Activated T-helper 2 cell treated with anti-CD3 and anti-CD28 coated beads, Interferon-gamma antibody, Interleukin-2, Interleukin-4, amounts not matched to agents 10 μg/mL and 5 μg/mL and 100 μg/mL, durations not matched to agents 14 hours and 24 hours and 36 hours (primary cell): ENCODE results near the gene ASB10. TPM values are rescaled to one million over a fixed set of nuclear protein-coding genes. Genes with fewer than 3 reads are reported as not detected.

ENCODE experiments used
- DNase-seq: peaks from one replicate; pipeline ENCODE4 v3.0.0; 2021; ENCODE audit warnings: low spot score
- H3K27ac Mint-ChIP-seq: one replicate; pipeline ENCODE4 v1.8.0; 2021; ENCODE audit warnings: mixed read lengths
- H3K27me3 Mint-ChIP-seq: one replicate; pipeline ENCODE4 v1.8.0; 2021; ENCODE audit warnings: low read depth, mixed read lengths
- H3K36me3 Mint-ChIP-seq: one replicate; pipeline ENCODE4 v1.8.0; 2021; ENCODE audit warnings: low read depth, mixed read lengths
- H3K4me1 Mint-ChIP-seq: one replicate; pipeline ENCODE4 v1.8.0; 2021; ENCODE audit warnings: low read depth, mixed read lengths
- H3K4me3 Mint-ChIP-seq: one replicate; pipeline ENCODE4 v1.8.0; 2021; ENCODE audit warnings: low read depth, mild to moderate bottlenecking, moderate library complexity, mixed read lengths
- H3K9me3 Mint-ChIP-seq: one replicate; pipeline ENCODE4 v1.8.0; 2021; ENCODE audit warnings: mixed read lengths
- intact Hi-C: fragments of 100-400 bp; cut with micrococcal nuclease; formaldehyde crosslinking; loops from one replicate; pipeline ENCODE4 v1.15.1; 2023
- total RNA-seq: library from RNA; stranded (reverse); gene quantifications from 2 replicates; pipeline ENCODE4 v1.2.3, GENCODE V29; 2022

Gene ASB10
- total RNA-seq, 1 donor from 2014 or later: not detected

DNA sequence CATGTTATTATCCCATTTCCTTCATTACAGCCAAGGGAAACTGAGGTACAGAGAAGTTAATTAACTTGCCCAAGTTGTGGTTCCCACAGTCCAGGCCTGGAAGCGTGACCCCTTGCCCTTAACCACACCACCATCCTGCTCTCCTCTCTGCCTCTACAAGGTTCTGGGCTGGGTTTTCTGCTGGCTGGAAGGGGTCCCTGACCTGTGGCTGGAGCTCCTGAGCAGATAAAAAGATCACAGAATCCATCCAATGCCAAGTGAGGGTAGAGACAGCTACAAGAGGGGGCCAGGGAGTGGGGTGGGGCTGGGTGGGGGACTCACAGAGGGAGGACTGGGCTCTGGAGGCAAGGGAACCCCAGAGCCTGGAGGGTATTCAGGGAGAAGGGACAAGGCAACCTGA lies 9.7 kb downstream of the ASB10 start:
- H3K27ac Mint-ChIP-seq: no peak overlapping the region
- no peaks in the 10 kb centered on the region for H3K9me3 Mint-ChIP-seq
- H3K4me1 Mint-ChIP-seq: peaks cover 1% of the 10 kb centered on the region
- H3K27me3 Mint-ChIP-seq: peaks cover 16% of the 10 kb centered on the region
- no peak overlapping the region for H3K4me3 Mint-ChIP-seq
- intact Hi-C loops: no loop called here
- DNase-seq: no peak
- no peaks in the 10 kb centered on the region for H3K36me3 Mint-ChIP-seq

GRCh38 chr7:151176401-151176800 lies 10.6 kb downstream of the ASB10 start:
- DNase-seq: no peak
- intact Hi-C loops: no loop called here
- no peak overlapping the region for H3K27ac Mint-ChIP-seq
- no peaks in the 10 kb centered on the region for H3K9me3 Mint-ChIP-seq
- H3K4me3 Mint-ChIP-seq: no peak overlapping the region
- H3K27me3 Mint-ChIP-seq: peaks cover 24% of the 10 kb centered on the region
- H3K4me1 Mint-ChIP-seq: peaks cover 4% of the 10 kb centered on the region
- H3K36me3 Mint-ChIP-seq: no peaks in the 10 kb centered on the region

GRCh38 chr7:151175793-151176311 lies 11.2 kb downstream of the ASB10 start:
- no peaks in the 10 kb centered on the region for H3K36me3 Mint-ChIP-seq

DNA sequence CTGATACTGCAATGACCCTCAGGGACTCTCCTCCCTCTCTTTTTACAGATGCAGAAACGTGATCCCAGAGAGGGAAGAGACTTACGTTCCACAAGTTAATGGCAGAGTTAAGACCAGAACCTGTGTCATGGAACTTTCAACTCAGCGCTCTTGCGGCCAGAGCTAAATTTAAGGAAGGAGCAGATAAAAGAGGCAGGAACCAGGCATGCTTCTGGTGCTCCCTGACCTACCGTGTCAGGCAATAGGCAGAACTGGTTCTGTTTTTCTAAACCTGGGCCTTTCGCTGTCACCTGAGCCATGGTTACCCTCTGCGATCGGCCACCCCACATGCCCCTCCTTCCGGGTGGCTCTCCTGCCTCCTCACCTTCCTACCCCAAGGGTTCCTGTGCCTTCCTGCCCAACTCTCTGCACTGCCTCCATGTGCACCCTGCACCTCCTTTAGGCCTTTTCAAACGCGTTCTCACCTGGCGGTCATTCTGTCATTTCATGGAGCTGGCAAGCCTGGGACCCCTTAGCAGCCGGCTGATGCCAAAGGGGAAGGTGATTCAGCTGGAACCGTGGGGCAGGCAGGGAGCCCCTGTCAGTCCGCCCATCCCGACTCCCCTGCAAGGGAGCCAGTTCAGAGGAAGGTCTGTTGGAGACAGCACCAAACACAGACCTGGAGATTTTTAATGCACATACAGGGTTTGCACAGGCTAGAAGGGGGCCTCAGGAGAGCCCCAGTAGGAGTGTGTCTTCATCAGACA lies 11.8 kb downstream of the ASB10 start:
- peaks cover 4% of the 10 kb centered on the region for H3K4me1 Mint-ChIP-seq
- peaks cover 29% of the 10 kb centered on the region for H3K27me3 Mint-ChIP-seq
- no peak overlapping the region for H3K4me3 Mint-ChIP-seq
- H3K27ac Mint-ChIP-seq: no peak overlapping the region
- no peaks in the 10 kb centered on the region for H3K9me3 Mint-ChIP-seq
- intact Hi-C loops: no loop called here
- DNase-seq: no peak
- no peaks in the 10 kb centered on the region for H3K36me3 Mint-ChIP-seq

More at GRCh38 chr7:151175793-151176311, 11.2 kb downstream of the ASB10 start:
- intact Hi-C loops: no loop called here
- Mint-ChIP-seq H3K27ac (no peak overlapping the region), H3K9me3 (no peaks in the 10 kb centered on the region), H3K4me1 (peaks cover 4% of the 10 kb centered on the region), H3K4me3 (no peak overlapping the region), H3K27me3 (peaks cover 28% of the 10 kb centered on the region)
- DNase-seq: no peak

DNA sequence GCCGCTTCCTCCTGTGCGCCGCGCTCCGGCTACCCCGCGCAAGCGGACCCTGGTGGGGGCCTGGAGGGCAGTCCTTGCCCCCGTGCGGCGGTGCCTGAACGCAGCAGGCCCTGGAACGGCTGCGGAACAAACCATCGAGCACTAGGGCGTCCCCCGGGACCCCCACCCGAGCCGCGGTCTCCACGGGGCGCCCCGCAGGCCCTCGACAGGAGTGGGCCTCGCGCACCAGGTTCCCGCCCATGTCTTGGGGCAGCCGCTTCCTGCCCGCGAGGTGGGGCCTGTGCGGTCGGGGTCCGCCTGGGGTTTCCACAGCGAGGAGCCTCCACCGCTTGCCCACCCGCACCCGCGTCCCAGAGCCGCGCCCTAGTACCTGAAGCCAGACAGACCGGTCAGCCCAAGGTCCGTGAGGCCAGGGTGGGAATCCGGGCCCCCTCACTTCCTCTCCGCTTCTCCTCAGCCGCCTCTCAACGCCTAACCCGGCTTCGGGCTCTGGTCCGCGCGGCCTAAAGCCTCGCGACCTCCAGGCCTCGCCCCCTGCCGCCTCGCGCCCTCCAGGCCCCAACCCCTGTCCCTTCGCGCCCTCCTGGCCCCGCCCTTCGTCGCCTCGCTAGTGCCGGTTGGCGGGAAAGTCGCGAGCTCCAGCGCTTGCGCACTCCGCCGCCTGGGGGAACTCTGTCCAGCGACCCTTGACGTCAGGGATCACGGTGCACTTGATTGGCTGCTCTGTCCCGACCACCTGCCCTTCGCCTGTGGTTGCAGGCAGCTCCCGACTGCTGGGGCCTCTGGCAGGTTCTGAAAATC lies 12.6 kb downstream of the ASB10 start:
- intact Hi-C loops: no loop called here
- DNase-seq: no peak
- H3K4me1 Mint-ChIP-seq: peaks cover 4% of the 10 kb centered on the region
- H3K9me3 Mint-ChIP-seq: no peaks in the 10 kb centered on the region
- H3K4me3 Mint-ChIP-seq: no peak overlapping the region
- H3K36me3 Mint-ChIP-seq: no peaks in the 10 kb centered on the region
- H3K27me3 Mint-ChIP-seq: peaks cover 36% of the 10 kb centered on the region
- H3K27ac Mint-ChIP-seq: no peak overlapping the region

GRCh38 chr7:151173386-151174245 lies 13.4 kb downstream of the ASB10 start:
- intact Hi-C loops: no loop called here
- Mint-ChIP-seq H3K4me1 (peaks cover 5% of the 10 kb centered on the region), H3K27ac (no peak overlapping the region), H3K9me3 (no peaks in the 10 kb centered on the region), H3K4me3 (no peak overlapping the region), H3K36me3 (no peaks in the 10 kb centered on the region), H3K27me3 (peaks cover 43% of the 10 kb centered on the region)
- no peak for DNase-seq

- Mint-ChIP-seq H3K36me3 (no peaks in the 10 kb centered on the region), H3K4me1 (peaks cover 9% of the 10 kb centered on the region), H3K27me3 (peaks cover 47% of the 10 kb centered on the region), H3K27ac (no peak overlapping the region), H3K4me3 (no peak overlapping the region), H3K9me3 (no peaks in the 10 kb centered on the region)
- intact Hi-C loops: loop anchor here (1.0 kb wide), 1 partner anchor 48 kb away; no protein-coding TSS in a partner anchor
- DNase-seq: peak; percentile 72
Measured at GRCh38 chr7:151172273-151173141, 14.5 kb downstream of the ASB10 start.

GRCh38 chr7:151168787-151169162 lies 18.3 kb downstream of the ASB10 start:
- Mint-ChIP-seq H3K36me3 (no peaks in the 10 kb centered on the region), H3K4me3 (peak overlapping the region; percentile 62), H3K27me3 (peaks cover 39% of the 10 kb centered on the region), H3K4me1 (peaks cover 9% of the 10 kb centered on the region), H3K9me3 (no peaks in the 10 kb centered on the region), H3K27ac (no peak overlapping the region)
- no peak for DNase-seq
- intact Hi-C loops: loop anchor here (5.0 kb wide), 1 partner anchor 79 kb away; the partner anchor contains the start of gene SMARCD3

DNA sequence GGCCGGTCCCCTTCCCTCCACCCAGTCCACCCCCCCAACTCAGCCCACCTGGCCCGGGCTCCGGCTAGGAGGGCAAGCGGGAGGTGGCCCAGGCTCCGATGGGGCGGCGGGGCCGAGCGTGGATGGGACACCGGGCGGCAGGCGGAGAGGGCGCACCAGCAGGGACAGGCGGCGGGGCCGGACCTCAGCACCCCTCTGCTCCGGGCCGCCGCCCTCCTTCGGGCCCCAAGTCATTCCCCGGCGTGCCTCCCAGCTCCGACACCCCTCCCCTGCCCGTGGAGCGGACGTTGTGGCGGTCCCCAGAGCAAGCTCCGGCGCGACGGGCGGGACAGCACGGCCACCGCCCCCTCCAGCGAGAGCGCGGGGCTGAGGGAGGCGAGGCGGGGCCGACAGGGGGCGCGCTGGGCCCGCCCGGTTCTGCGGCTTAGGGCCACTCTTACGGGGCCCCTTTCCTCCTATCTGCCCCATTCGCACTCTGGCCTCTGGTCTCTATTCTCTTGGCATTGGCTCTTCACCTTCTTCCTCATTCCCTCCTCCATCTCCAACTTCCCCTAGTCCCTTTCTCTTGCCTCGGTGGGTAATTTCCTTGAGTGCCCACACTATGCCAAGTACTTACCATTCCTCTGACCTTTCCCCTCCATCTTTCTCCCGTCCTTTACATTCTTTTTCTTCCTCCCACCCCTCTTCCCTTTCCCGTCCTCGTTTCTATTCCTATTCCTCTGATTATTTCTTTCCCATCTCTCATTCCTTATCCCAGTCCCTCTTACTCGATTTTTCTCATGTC lies 18.9 kb downstream of the ASB10 start:
- Mint-ChIP-seq H3K27me3 (peaks cover 39% of the 10 kb centered on the region), H3K4me1 (peaks cover 9% of the 10 kb centered on the region), H3K9me3 (no peaks in the 10 kb centered on the region), H3K4me3 (peak overlapping the region; percentile 62), H3K36me3 (no peaks in the 10 kb centered on the region), H3K27ac (no peak overlapping the region)
- peak; percentile 46 for DNase-seq
- intact Hi-C loops: loop anchor here (5.0 kb wide), 1 partner anchor 79 kb away; the partner anchor contains the start of gene SMARCD3

GRCh38 chr7:151167197-151167961 lies 19.7 kb downstream of the ASB10 start, which contains the start of gene GBX1:
Gene GBX1, minus strand, starts transcription at chr7:151167694. Its CDS starts 146 bp downstream, at chr7:151167548.
- H3K9me3 Mint-ChIP-seq: no peaks in the 10 kb centered on the region
- DNase-seq: no peak

More at GRCh38 chr7:151167197-151167961, 19.7 kb downstream of the ASB10 start, which contains the start of gene GBX1:
- H3K36me3 Mint-ChIP-seq: no peaks in the 10 kb centered on the region
- H3K4me1 Mint-ChIP-seq: peaks cover 8% of the 10 kb centered on the region
- H3K27me3 Mint-ChIP-seq: peaks cover 34% of the 10 kb centered on the region
- no peak within 1 kb of the TSS for H3K27ac Mint-ChIP-seq
- H3K4me3 Mint-ChIP-seq: peak within 1 kb of the TSS; percentile 62
- intact Hi-C loops: loop anchor here (5.0 kb wide), 1 partner anchor 80 kb away; the partner anchor contains the start of gene SMARCD3
